Fibroblast of the aortic adventitia (primary cell): Measurements from ENCODE around the gene PNLIPRP2. TPM values are rescaled to one million over a fixed set of nuclear protein-coding genes. Genes with fewer than 3 reads are reported as not detected.

Experiments
- DNase-seq: peaks from one replicate; pipeline ENCODE4 v3.0.0-alpha.2; 2010; ENCODE audit warnings: low read depth
- H3K4me3 ChIP-seq: 2 replicates; pipeline ENCODE4 v1.5.1; 2011; ENCODE audit warnings: low read depth, mild to moderate bottlenecking, control low read depth, low read length, moderate library complexity
- total RNA-seq: library from RNA; depleted of rRNA; stranded (reverse); fragments of >200 nt; gene quantifications from 2 replicates; pipeline ENCODE4 v1.2.3, GENCODE V29; 2012; ENCODE audit warnings: low replicate concordance
- TF ChIP-seq, protein P1 (sequence below): IDR thresholded peaks from 2 replicates; pipeline ENCODE4 v1.5.1; 2011; ENCODE audit warnings: mild to moderate bottlenecking, low read length, control low read depth, inconsistent platforms; ENCODE audit not compliant: insufficient read depth

The PNLIPRP2 gene
- total RNA-seq, 1 donor, result not detected

- H3K4me3 ChIP-seq, result no peak overlapping the region
- DNase-seq, result no peak
- TF ChIP-seq, protein P1, sequence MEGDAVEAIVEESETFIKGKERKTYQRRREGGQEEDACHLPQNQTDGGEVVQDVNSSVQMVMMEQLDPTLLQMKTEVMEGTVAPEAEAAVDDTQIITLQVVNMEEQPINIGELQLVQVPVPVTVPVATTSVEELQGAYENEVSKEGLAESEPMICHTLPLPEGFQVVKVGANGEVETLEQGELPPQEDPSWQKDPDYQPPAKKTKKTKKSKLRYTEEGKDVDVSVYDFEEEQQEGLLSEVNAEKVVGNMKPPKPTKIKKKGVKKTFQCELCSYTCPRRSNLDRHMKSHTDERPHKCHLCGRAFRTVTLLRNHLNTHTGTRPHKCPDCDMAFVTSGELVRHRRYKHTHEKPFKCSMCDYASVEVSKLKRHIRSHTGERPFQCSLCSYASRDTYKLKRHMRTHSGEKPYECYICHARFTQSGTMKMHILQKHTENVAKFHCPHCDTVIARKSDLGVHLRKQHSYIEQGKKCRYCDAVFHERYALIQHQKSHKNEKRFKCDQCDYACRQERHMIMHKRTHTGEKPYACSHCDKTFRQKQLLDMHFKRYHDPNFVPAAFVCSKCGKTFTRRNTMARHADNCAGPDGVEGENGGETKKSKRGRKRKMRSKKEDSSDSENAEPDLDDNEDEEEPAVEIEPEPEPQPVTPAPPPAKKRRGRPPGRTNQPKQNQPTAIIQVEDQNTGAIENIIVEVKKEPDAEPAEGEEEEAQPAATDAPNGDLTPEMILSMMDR, result no peak
Measured at GRCh38 chr10:116674901-116675423, 54.2 kb downstream of the PNLIPRP2 start.

DNA sequence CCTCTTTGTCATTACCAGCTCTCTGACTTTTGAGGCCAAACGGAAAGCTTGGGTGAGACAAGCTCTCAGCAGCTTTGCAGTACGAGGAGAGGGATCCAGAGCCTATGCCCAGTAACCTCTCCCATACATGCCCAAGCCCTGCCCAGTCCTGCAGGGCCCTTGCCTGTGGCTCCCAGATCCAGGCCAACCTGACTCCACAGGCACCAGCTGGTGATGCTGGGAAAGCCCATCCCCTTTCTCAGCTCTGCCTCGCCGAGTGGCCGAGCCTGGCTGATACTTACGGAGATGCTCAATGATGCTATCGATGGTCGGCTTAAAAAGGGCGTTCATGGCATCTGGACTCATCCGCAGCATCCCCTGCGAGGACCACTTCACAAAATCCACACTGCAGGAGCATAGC lies 55.4 kb downstream of the PNLIPRP2 start:
- TF ChIP-seq, protein P1, result no peak
- no peak for DNase-seq
- H3K4me3 ChIP-seq, result no peak overlapping the region

- TF ChIP-seq, protein P1, result no peak
- H3K4me3 ChIP-seq, result no peak overlapping the region
- no peak for DNase-seq
Measured at GRCh38 chr10:116676633-116677032, 55.9 kb downstream of the PNLIPRP2 start.

- no peak overlapping the region for H3K4me3 ChIP-seq
- DNase-seq, result no peak
- TF ChIP-seq, protein P1, result no peak
Measured at GRCh38 chr10:116679351-116679750, 58.6 kb downstream of the PNLIPRP2 start.

- TF ChIP-seq, protein P1, result no peak
Measured at GRCh38 chr10:116683166-116683565, 62.4 kb downstream of the PNLIPRP2 start.

DNA sequence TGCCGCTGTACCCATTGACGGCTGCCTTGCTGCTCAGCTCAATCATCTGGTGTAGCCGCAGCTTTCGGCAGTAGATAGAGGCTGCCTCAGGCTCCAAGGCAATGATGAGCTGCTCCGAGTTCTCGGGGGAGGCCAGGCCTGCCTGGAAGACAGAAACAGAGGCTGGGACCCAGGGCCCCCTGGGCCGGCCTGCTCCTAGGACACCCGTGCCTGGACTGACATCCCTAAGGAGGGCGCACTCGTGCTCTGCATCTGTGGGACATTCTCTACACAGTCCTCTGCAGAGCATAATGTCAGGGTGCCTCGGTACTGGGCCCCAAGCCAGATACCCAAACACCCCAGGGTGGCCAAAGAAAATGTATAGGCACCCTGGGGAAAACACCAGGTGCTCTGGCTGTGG lies 63.1 kb downstream of the PNLIPRP2 start:
- DNase-seq, result no peak
- TF ChIP-seq, protein P1, result no peak
- no peak overlapping the region for H3K4me3 ChIP-seq

More at GRCh38 chr10:116683166-116683565, 62.4 kb downstream of the PNLIPRP2 start:
- no peak for DNase-seq
- no peak overlapping the region for H3K4me3 ChIP-seq

- DNase-seq, result no peak
- TF ChIP-seq, protein P1, result no peak
- no peak overlapping the region for H3K4me3 ChIP-seq
Measured at GRCh38 chr10:116684781-116685180, 64.0 kb downstream of the PNLIPRP2 start.
